H1 (cell line): ENCODE measurements around the gene RUNX1. TPM values are rescaled to one million over a fixed set of nuclear protein-coding genes. Genes with fewer than 3 reads are reported as not detected.

Experiments used
- CTCF ChIA-PET: fragments of 300-600 bp; sonication (Branson Sonifier 250); formaldehyde crosslinking; loops from one replicate; lab custom pipeline; 2021; ENCODE audit not compliant: partially characterized antibody; lab: Charles Lee
- POLR2A ChIA-PET: fragments of 300-600 bp; sonication (Branson Sonifier 250); formaldehyde crosslinking; loops from one replicate; lab custom pipeline; 2021; ENCODE audit warnings: inconsistent platforms; ENCODE audit not compliant: partially characterized antibody; lab: Charles Lee
- DNase-seq, 2 experiments: peaks; one replicate each; pipeline versions ENCODE4 v3.0.0 to v3.0.0-alpha.2; 2010 to 2022; ENCODE audit warnings: low spot score in 2 of 2, low read depth in 1 of 2, mixed read lengths in 1 of 2
- FAIRE-seq: peaks from 2 replicates; lab custom pipeline; 2011; peaks lifted over from hg19 to GRCh38; lab: Jason Lieb, UNC
- H2AFZ ChIP-seq: 2 replicates; pipeline ENCODE4 v1.8.1; 2012; ENCODE audit warnings: low read length, inconsistent platforms
- H2AK5ac ChIP-seq: 2 replicates; pipeline ENCODE4 v1.6.1; 2013; ENCODE audit warnings: low read depth, low read length
- H2BK120ac ChIP-seq: replicated peaks from 2 replicates; pipeline ENCODE3; 2013; ENCODE audit warnings: low read depth, low read length, inconsistent platforms
- H2BK12ac ChIP-seq: 2 replicates; pipeline ENCODE4 v1.6.1; 2013; ENCODE audit warnings: low read depth, low read length
- H2BK15ac ChIP-seq: 2 replicates; pipeline ENCODE4 v1.6.1; 2013; ENCODE audit warnings: low read length
- H2BK20ac ChIP-seq: 2 replicates; pipeline ENCODE4 v1.6.1; 2013; ENCODE audit warnings: low read length
- H2BK5ac ChIP-seq: 2 replicates; pipeline ENCODE4 v1.6.1; 2013; ENCODE audit warnings: low read depth, low read length
- H3K14ac ChIP-seq: 2 replicates; pipeline ENCODE4 v1.6.1; 2013; ENCODE audit warnings: inconsistent platforms; ENCODE audit not compliant: insufficient read length
- H3K18ac ChIP-seq: 2 replicates; pipeline ENCODE4 v1.6.1; 2013; ENCODE audit warnings: low read length; ENCODE audit errors: extremely low read depth
- H3K23ac ChIP-seq: 2 replicates; pipeline ENCODE4 v1.6.1; 2013; ENCODE audit warnings: inconsistent platforms; ENCODE audit not compliant: insufficient read length
- H3K23me2 ChIP-seq: 2 replicates; pipeline ENCODE4 v1.6.1; 2013; ENCODE audit warnings: low read depth, low read length
- H3K27ac ChIP-seq: 2 replicates; pipeline ENCODE4 v1.6.1; 2011; ENCODE audit warnings: low read depth, low read length, inconsistent platforms
- H3K27me3 ChIP-seq, 4 experiments: replicated peaks in 1 of 4; 1 replicate in 1 of 4; 2 replicates in 3 of 4; pipeline versions ENCODE4 v1.6.1 to v1.8.1; 2011 to 2013; ENCODE audit warnings: low read length in 3 of 4, mild to moderate bottlenecking in 3 of 4, inconsistent platforms in 2 of 4, mixed read lengths in 2 of 4, moderate library complexity in 1 of 4; ENCODE audit not compliant: control insufficient read depth in 3 of 4, insufficient read depth in 3 of 4; ENCODE audit errors: extremely low read depth in 1 of 4
- H3K36me3 ChIP-seq, 4 experiments: 2 replicates each; pipeline versions ENCODE4 v1.6.1 to v1.8.1; 2011 to 2013; ENCODE audit warnings: mild to moderate bottlenecking in 4 of 4, low read length in 3 of 4, moderate library complexity in 2 of 4, control low read depth in 1 of 4, inconsistent platforms in 1 of 4; ENCODE audit not compliant: insufficient read depth in 4 of 4, control insufficient read depth in 2 of 4
- H3K4ac ChIP-seq: replicated peaks from 2 replicates; pipeline ENCODE3; 2013; ENCODE audit warnings: low read length, low read depth, mixed read lengths, inconsistent platforms; ENCODE audit not compliant: insufficient read length
- H3K4me1 ChIP-seq, 4 experiments: replicated peaks in 1 of 4; 1 replicate in 1 of 4; 2 replicates in 3 of 4; pipeline versions ENCODE4 v1.6.1 to v1.8.1; 2011 to 2013; ENCODE audit warnings: low read length in 3 of 4, inconsistent platforms in 2 of 4, mixed read lengths in 1 of 4; ENCODE audit not compliant: insufficient read depth in 4 of 4, control insufficient read depth in 3 of 4
- H3K4me2 ChIP-seq, 2 experiments: 2 replicates each; pipeline versions ENCODE4 v1.6.1 to v1.8.1; 2011 to 2013; ENCODE audit warnings: low read depth in 2 of 2, low read length in 2 of 2, control low read depth in 1 of 2, inconsistent platforms in 1 of 2, mild to moderate bottlenecking in 1 of 2; ENCODE audit not compliant: insufficient read depth in 1 of 2
- H3K4me3 ChIP-seq, 4 experiments: fragments of 200-600, 300-600 bp in 1 of 4; sonication (generic), shearing (Covaris generic), sonication (Bioruptor Twin) in 1 of 4; 2 replicates each; pipeline versions ENCODE4 v1.5.1 to v1.8.1; 2011 to 2016; ENCODE audit warnings: low read length in 4 of 4, low read depth in 3 of 4, control low read depth in 2 of 4, inconsistent platforms in 2 of 4, mild to moderate bottlenecking in 2 of 4, mixed read lengths in 1 of 4, moderate library complexity in 1 of 4; ENCODE audit not compliant: insufficient read depth in 2 of 4; ENCODE audit errors: extremely low read depth in 1 of 4
- H3K56ac ChIP-seq: replicated peaks from 2 replicates; pipeline ENCODE3; 2013; ENCODE audit warnings: low read depth, mild to moderate bottlenecking, mixed read lengths, low read length, inconsistent platforms; ENCODE audit not compliant: insufficient read length
- H3K79me1 ChIP-seq: 2 replicates; pipeline ENCODE4 v1.6.1; 2013; ENCODE audit warnings: low read depth, low read length, control low read depth
- H3K79me2 ChIP-seq, 2 experiments: 2 replicates each; pipeline versions ENCODE4 v1.6.1 to v1.8.1; 2012 to 2013; ENCODE audit warnings: low read length in 2 of 2, mild to moderate bottlenecking in 2 of 2, inconsistent platforms in 1 of 2; ENCODE audit not compliant: insufficient read depth in 2 of 2, control insufficient read depth in 1 of 2
- H3K9ac ChIP-seq, 4 experiments: replicated peaks in 1 of 4; 1 replicate in 1 of 4; 2 replicates in 3 of 4; pipeline versions ENCODE4 v1.6.1 to v1.8.1; 2011 to 2013; ENCODE audit warnings: low read depth in 3 of 4, low read length in 3 of 4, control low read depth in 2 of 4, mild to moderate bottlenecking in 2 of 4, moderate library complexity in 2 of 4, inconsistent platforms in 1 of 4; ENCODE audit errors: extremely low read depth in 1 of 4
- H3K9me3 ChIP-seq, 2 experiments: 2 replicates each; pipeline versions ENCODE4 v1.6.1 to v1.8.1; 2012 to 2013; ENCODE audit warnings: mild to moderate bottlenecking in 2 of 2, moderate library complexity in 2 of 2, control low read depth in 1 of 2, inconsistent platforms in 1 of 2, low read depth in 1 of 2, low read length in 1 of 2, mixed read lengths in 1 of 2; ENCODE audit not compliant: insufficient read depth in 2 of 2
- H4K20me1 ChIP-seq, 2 experiments: replicated peaks in 1 of 2; 2 replicates each; pipeline versions ENCODE3 to v1.8.1; 2011 to 2013; ENCODE audit warnings: inconsistent platforms in 2 of 2, low read length in 2 of 2, mild to moderate bottlenecking in 1 of 2; ENCODE audit not compliant: insufficient read depth in 2 of 2, control insufficient read depth in 1 of 2
- H4K5ac ChIP-seq: 2 replicates; pipeline ENCODE4 v1.6.1; 2013; ENCODE audit warnings: low read length, low read depth, mixed read lengths, inconsistent platforms; ENCODE audit not compliant: insufficient read length
- H4K8ac ChIP-seq: 2 replicates; pipeline ENCODE4 v1.8.0; 2013; ENCODE audit warnings: mild to moderate bottlenecking, moderate library complexity, low read length, inconsistent platforms; ENCODE audit not compliant: insufficient read depth; ENCODE audit errors: extremely low read depth
- H4K91ac ChIP-seq: replicated peaks from 2 replicates; pipeline ENCODE3; 2013; ENCODE audit warnings: low read length, mixed read lengths, inconsistent platforms; ENCODE audit not compliant: insufficient read length
- CEBPB ChIP-seq: IDR thresholded peaks from 2 replicates; pipeline ENCODE4 v1.6.1; 2012; ENCODE audit warnings: low read depth, low read length
- RBBP5 ChIP-seq: IDR thresholded peaks from 2 replicates; pipeline ENCODE4 v1.7.1; 2012; ENCODE audit warnings: low read depth, mild to moderate bottlenecking, inconsistent platforms, low read length, moderate library complexity, borderline replicate concordance
- WGBS, 2 experiments: shearing (Covaris generic) in 1 of 2; methylation state at CpG; one replicate each; pipeline versions ENCODE4 v1.1.6 to v1.1.7; 2013 to 2015; ENCODE audit warnings: low lambda C conversion rate in 2 of 2, mixed read lengths in 2 of 2, inconsistent platforms in 1 of 2, low coverage in 1 of 2, missing lambda C conversion rate in 1 of 2; ENCODE audit not compliant: insufficient replicate concordance in 2 of 2, insufficient coverage in 1 of 2, insufficient read length in 1 of 2; ENCODE audit errors: extremely low coverage in 1 of 2, missing lambda C conversion rate in 1 of 2; 5-methylcytosine and 5-hydroxymethylcytosine counted together
- polyA plus RNA-seq, 7 experiments: library from polyadenylated mRNA; depleted of rRNA in 3 of 7; stranded (reverse) in 5 of 7; unstranded in 2 of 7; fragments of >200 nt in 5 of 7; fragments of 200-250 nt in 2 of 7; gene quantifications; 1 replicate in 5 of 7; 2 replicates in 1 of 7; 4 replicates in 1 of 7; pipeline versions ENCODE4 v1.2.1 to v1.2.3, GENCODE V29; 2011 to 2013; ENCODE audit warnings: missing spikeins in 2 of 7, mixed read lengths in 2 of 7
- total RNA-seq: library from RNA; stranded (reverse); fragmentation: NEBNext Ultra II Directional; extraction: Animal tissue kit (Norgen Biotek cat#: 25700); gene quantifications from 2 replicates; pipeline ENCODE4 v1.2.1, GENCODE V29; 2021

Gene RUNX1
- total and polyA plus RNA-seq, 2 of the 8 experiments (the other 6 are each of a cell fraction or from before 2014, with no cell fraction given), result 0.20 to 0.60 TPM

DNA sequence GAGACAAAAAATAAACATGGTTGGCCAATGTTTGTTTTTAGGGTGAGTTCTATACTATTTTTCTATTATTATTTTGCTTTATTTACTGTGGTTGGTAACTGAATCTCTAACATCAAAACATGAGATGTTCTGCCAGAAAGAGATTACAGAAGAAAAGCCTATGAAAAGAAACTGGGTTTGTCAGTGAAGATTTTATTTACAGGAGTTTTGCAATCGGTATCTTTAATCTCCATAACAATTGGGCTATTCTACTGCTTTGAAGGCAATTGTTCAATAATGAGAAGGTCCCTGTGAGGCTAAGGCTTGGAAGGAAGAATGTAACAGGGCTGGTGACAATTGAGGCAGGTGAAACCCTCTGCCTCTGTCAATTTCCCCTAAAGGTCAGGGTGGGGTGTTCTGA lies 224.8 kb downstream of the RUNX1 start:
- Histone ChIP-seq H3K4me1 (no peaks in the 10 kb centered on the region; a peak in 2 of 7 replicates), H2BK20ac (no peak overlapping the region), H4K8ac (no peak overlapping the region), H3K4me3 (no peak overlapping the region), H3K79me1 (no peaks in the 10 kb centered on the region), H3K9me3 (no peaks in the 10 kb centered on the region), H2BK15ac (no peak overlapping the region), H3K23me2 (no peaks in the 10 kb centered on the region), H2BK12ac (no peak overlapping the region), H3K79me2 (no peaks in the 10 kb centered on the region), H2AFZ (no peak overlapping the region), H3K27ac (no peak overlapping the region), H3K27me3 (no peaks in the 10 kb centered on the region), H2AK5ac (no peak overlapping the region), H3K14ac (no peak overlapping the region), H4K5ac (no peak overlapping the region), H4K20me1 (no peaks in the 10 kb centered on the region), H4K91ac (no peak overlapping the region), H3K4me2 (no peak overlapping the region), H3K9ac (no peak overlapping the region), H2BK120ac (no peak overlapping the region), H2BK5ac (no peak overlapping the region), H3K4ac (no peak overlapping the region), H3K23ac (no peak overlapping the region), H3K56ac (no peak overlapping the region), H3K18ac (no peak overlapping the region), H3K36me3 (no peaks in the 10 kb centered on the region)
- DNase-seq (no peak), FAIRE-seq (no peak)
- POLR2A ChIA-PET, result no interaction called here
- WGBS, 2 experiments, result 25% methylated on average over 1 of the region's 1 CpG; no CpG with 5 or more reads in 1 of the 2 experiments
- CTCF ChIA-PET, result no interaction called here
- TF ChIP-seq RBBP5 (no peak), CEBPB (peak; percentile 83)
